GM12801 (cell line): ENCODE measurements around the gene TRABD2B.

Source experiments
- CTCF ChIP-seq: IDR thresholded peaks from one replicate; pipeline ENCODE4 v1.5.1; 2011; ENCODE audit warnings: control low read depth; ENCODE audit not compliant: insufficient read length; ENCODE audit errors: extremely low read depth

TRABD2B gene

GRCh38 chr1:47887060-47887459, 110.1 kb downstream of the TRABD2B start:
- no peak for TF ChIP-seq CTCF

- TF ChIP-seq CTCF: no peak
Observed at GRCh38 chr1:47886141-47886540, 111.0 kb downstream of the TRABD2B start.

- TF ChIP-seq CTCF: no peak
Observed at GRCh38 chr1:47885062-47885830, 111.9 kb downstream of the TRABD2B start.

GRCh38 chr1:47883963-47884362, 113.2 kb downstream of the TRABD2B start:
- no peak for TF ChIP-seq CTCF

GRCh38 chr1:47881505-47882442, 115.4 kb downstream of the TRABD2B start:
- no peak for TF ChIP-seq CTCF

- no peak for TF ChIP-seq CTCF
Observed at GRCh38 chr1:47876587-47876963, 120.6 kb downstream of the TRABD2B start.

GRCh38 chr1:47875831-47876586, 121.2 kb downstream of the TRABD2B start:
- no peak for TF ChIP-seq CTCF
